ENCODE measurements around the gene IP6K3. TPM values are rescaled to one million over a fixed set of nuclear protein-coding genes. Genes with fewer than 3 reads are reported as not detected.

Gene IP6K3
- total RNA-seq, 4 donors from 2014 or later: 0.51 to 0.83 TPM; not detected in 2

DNA sequence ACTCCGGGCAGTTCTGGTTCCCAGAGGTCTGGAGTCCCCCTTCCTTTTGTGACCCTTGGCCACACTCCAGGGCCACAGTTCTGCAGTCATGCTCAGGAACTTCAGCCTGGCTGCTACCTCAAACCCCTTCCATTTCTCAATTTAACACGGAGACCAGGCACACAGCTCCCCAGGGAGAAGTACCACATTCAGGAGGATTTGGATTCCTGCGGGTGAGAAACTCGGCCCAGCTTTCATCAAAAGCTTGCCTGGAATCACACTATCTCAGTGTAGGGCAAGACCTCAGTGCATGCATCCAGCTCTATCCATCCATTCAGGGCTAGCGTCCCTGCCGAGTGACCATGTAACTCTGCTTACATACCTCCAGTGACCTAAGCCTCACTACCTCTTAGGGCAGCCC lies 16.8 kb upstream of the IP6K3 start:
- 59% methylated on average over 5 of the region's 6 CpGs for WGBS
- Histone ChIP-seq H3K27me3 (no peaks in the 10 kb centered on the region), H3K36me3 (no peaks in the 10 kb centered on the region), H3K4me1 (peaks cover 4% of the 10 kb centered on the region), H3K9me3 (no peaks in the 10 kb centered on the region), H3K4me3 (no peak overlapping the region), H3K27ac (no peak overlapping the region)
- no peak for TF ChIP-seq EP300 (IDR thresholded peaks at IDR 0.05)
- TF ChIP-seq, protein P1, sequence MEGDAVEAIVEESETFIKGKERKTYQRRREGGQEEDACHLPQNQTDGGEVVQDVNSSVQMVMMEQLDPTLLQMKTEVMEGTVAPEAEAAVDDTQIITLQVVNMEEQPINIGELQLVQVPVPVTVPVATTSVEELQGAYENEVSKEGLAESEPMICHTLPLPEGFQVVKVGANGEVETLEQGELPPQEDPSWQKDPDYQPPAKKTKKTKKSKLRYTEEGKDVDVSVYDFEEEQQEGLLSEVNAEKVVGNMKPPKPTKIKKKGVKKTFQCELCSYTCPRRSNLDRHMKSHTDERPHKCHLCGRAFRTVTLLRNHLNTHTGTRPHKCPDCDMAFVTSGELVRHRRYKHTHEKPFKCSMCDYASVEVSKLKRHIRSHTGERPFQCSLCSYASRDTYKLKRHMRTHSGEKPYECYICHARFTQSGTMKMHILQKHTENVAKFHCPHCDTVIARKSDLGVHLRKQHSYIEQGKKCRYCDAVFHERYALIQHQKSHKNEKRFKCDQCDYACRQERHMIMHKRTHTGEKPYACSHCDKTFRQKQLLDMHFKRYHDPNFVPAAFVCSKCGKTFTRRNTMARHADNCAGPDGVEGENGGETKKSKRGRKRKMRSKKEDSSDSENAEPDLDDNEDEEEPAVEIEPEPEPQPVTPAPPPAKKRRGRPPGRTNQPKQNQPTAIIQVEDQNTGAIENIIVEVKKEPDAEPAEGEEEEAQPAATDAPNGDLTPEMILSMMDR (IDR thresholded peaks at IDR 0.05): no peak
- no peak for TF ChIP-seq POLR2A (IDR thresholded peaks at IDR 0.05)
- no peak for TF ChIP-seq POLR2AphosphoS5 (IDR thresholded peaks at IDR 0.05)
- DNase-seq (ENCODE audit: low spot score in 2 of 2): no peak

DNA sequence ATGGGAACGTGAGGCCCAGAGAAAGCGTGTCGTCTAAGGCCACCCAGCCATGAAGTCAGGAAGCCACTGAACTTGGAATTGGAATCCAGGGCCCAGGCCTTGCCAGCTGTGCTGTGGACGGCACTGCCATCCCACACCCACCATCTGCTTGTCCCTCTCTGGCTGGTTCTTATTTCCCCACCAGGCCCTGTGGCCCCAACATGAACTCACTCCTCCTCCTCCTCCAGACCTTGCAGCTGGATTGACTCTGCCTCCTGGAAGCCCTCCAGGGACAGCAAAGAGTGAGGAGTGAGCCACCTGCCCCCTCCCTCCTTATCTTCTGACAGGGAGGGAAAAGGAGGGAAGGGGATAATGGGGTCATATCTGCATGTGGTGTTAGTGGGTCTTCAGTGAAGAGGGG lies 16.0 kb upstream of the IP6K3 start:
- no peak for DNase-seq (ENCODE audit: low spot score in 2 of 2)
- TF ChIP-seq, protein P1 (IDR thresholded peaks at IDR 0.05): no peak
- TF ChIP-seq POLR2AphosphoS5 (IDR thresholded peaks at IDR 0.05): no peak
- no peak for TF ChIP-seq POLR2A (IDR thresholded peaks at IDR 0.05)
- no peak for TF ChIP-seq EP300 (IDR thresholded peaks at IDR 0.05)
- H3K27me3 ChIP-seq: no peaks in the 10 kb centered on the region
- no peak overlapping the region for H3K27ac ChIP-seq
- no peaks in the 10 kb centered on the region for H3K36me3 ChIP-seq
- H3K4me1 ChIP-seq: peaks cover 4% of the 10 kb centered on the region
- WGBS: 72% methylated on average over 4 of the region's 4 CpGs
- H3K4me3 ChIP-seq: no peak overlapping the region
- H3K9me3 ChIP-seq: no peaks in the 10 kb centered on the region

DNA sequence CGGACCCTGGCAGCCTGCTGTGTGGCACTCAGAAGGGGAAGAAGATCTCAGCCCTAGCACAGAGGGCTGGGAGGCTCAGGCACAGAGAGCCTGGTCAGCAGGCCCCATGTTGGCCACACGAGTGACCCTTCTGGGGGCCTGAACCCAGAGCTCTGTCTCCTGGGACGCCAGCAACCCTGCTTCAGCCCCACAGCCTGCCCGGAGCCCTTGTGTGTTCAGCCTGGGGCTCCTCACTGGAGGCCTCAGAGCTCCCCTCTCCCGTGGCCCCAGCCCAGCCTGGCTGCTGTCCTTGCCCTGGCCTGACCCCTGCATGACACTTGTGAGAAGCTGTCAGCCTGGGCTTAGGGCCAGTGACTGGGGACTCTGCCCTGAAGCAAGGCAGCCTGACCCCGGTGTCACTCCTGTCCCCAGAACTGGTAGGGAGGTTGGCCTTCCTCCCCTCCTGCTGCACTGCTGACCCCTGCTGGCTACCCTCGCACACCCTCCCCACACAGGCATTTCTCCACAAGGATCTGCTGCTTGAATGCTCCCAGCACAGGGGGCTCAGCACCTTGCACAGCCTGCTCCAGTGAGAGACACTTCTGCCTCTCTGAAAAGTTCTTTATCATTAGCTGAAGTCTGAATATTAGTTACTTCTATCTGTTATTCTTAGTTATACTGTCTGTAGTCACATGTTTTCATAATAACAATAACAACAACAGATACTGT lies 15.4 kb upstream of the IP6K3 start:
- TF ChIP-seq POLR2AphosphoS5 (IDR thresholded peaks at IDR 0.05) (no peak), EP300 (IDR thresholded peaks at IDR 0.05) (no peak), POLR2A (IDR thresholded peaks at IDR 0.05) (no peak)
- TF ChIP-seq, protein P1 (IDR thresholded peaks at IDR 0.05): no peak
- DNase-seq (ENCODE audit: low spot score in 2 of 2): no peak
- Histone ChIP-seq H3K27me3 (no peaks in the 10 kb centered on the region), H3K4me3 (no peak overlapping the region), H3K4me1 (peaks cover 4% of the 10 kb centered on the region), H3K36me3 (no peaks in the 10 kb centered on the region), H3K9me3 (no peaks in the 10 kb centered on the region), H3K27ac (no peak overlapping the region)
- 78% methylated on average over 2 of the region's 7 CpGs for WGBS

DNA sequence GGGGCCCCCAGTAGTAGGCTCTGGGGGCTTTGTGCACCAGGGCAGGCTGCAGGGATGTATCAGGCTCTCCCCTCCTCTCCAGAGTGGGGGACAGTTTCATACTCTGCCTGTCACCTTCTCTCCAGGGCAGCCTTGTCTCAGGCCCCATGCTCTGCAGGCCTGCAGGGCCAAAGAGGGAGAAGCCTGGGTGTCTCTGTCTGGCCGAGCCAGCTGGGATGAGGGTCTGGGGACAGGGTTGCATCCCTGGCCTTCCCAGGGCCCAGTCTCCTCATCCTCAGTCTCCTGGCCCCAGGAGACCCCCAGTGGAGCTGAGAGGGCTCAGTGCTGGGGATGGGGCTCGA lies 14.8 kb upstream of the IP6K3 start:
- 90% methylated on average over 2 of the region's 2 CpGs for WGBS
- no peaks in the 10 kb centered on the region for H3K36me3 ChIP-seq
- TF ChIP-seq POLR2AphosphoS5 (IDR thresholded peaks at IDR 0.05): no peak
- TF ChIP-seq EP300 (IDR thresholded peaks at IDR 0.05): no peak
- TF ChIP-seq POLR2A (IDR thresholded peaks at IDR 0.05): no peak
- TF ChIP-seq, protein P1 (IDR thresholded peaks at IDR 0.05): no peak
- H3K27ac ChIP-seq: no peak overlapping the region
- H3K27me3 ChIP-seq: no peaks in the 10 kb centered on the region
- DNase-seq (ENCODE audit: low spot score in 2 of 2): no peak
- no peak overlapping the region for H3K4me3 ChIP-seq
- H3K9me3 ChIP-seq: no peaks in the 10 kb centered on the region
- H3K4me1 ChIP-seq: peaks cover 4% of the 10 kb centered on the region

DNA sequence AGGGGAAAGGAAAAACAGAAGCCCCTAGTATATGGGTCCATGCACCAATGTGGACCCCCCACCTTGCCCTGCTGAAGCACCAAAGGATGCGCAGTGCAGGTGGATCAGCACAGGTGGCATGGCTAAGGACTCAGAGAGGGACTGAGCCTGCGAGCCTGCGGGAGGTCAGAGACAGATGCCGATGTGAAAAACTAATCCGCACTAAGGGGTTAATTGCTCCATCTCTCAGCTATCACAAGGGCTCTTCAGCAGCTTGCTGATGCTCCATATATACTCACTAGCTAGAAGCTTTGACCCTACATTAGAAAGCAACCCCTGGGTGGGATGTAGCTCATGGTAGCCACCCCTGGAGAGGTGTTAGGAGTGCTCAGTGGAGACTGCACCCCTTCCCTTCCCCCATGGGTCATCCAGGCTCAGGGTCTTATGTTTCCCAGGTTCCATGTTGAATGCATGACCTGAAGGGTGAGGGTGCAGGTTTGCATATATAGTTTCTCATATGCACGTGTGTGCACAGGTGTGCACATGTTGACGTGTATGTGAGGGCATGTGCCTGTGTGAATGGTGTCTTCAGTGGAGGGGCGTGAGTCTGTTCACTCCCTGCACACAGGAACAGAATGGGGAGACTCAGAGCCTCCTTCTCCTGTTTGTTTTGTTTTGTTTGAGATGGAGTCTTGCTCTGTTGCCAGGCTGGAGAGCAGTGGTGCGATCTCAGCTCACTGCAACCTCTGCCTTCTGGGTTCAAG lies 13.4 kb upstream of the IP6K3 start:
- Histone ChIP-seq H3K9me3 (no peaks in the 10 kb centered on the region), H3K27me3 (no peaks in the 10 kb centered on the region), H3K4me1 (peaks cover 4% of the 10 kb centered on the region), H3K4me3 (no peak overlapping the region), H3K36me3 (no peaks in the 10 kb centered on the region), H3K27ac (no peak overlapping the region)
- no peak for DNase-seq (ENCODE audit: low spot score in 2 of 2)
- TF ChIP-seq, protein P1 (IDR thresholded peaks at IDR 0.05): no peak
- no peak for TF ChIP-seq POLR2A (IDR thresholded peaks at IDR 0.05)
- TF ChIP-seq EP300 (IDR thresholded peaks at IDR 0.05): no peak
- no peak for TF ChIP-seq POLR2AphosphoS5 (IDR thresholded peaks at IDR 0.05)
- whole genome bisulfite sequencing: 88% methylated on average over 9 of the region's 9 CpGs
